H9 (cell line): Measurements from ENCODE around the gene BACE2. TPM values are rescaled to one million over a fixed set of nuclear protein-coding genes. Genes with fewer than 3 reads are reported as not detected.

Experiments
- DNase-seq: peaks from one replicate; pipeline ENCODE4 v3.0.0-alpha.2; 2017
- H2AFZ ChIP-seq: one replicate; pipeline ENCODE4 v1.6.1; 2013; ENCODE audit warnings: mild to moderate bottlenecking, low read length, control low read depth, moderate library complexity
- H2AK5ac ChIP-seq: 2 replicates; pipeline ENCODE4 v1.6.1; 2013; ENCODE audit warnings: low read length, control low read depth, mixed read lengths; ENCODE audit not compliant: insufficient read length
- H2BK120ac ChIP-seq: one replicate; pipeline ENCODE4 v1.6.1; 2013; ENCODE audit warnings: low read depth, mild to moderate bottlenecking, low read length, control low read depth, inconsistent platforms; ENCODE audit not compliant: poor library complexity, severe bottlenecking
- H2BK12ac ChIP-seq: 2 replicates; pipeline ENCODE4 v1.6.1; 2013; ENCODE audit warnings: low read length, control low read depth, mixed read lengths, low read depth; ENCODE audit not compliant: insufficient read length
- H2BK15ac ChIP-seq: 2 replicates; pipeline ENCODE4 v1.6.1; 2013; ENCODE audit warnings: low read depth, low read length, control low read depth
- H2BK20ac ChIP-seq: one replicate; pipeline ENCODE4 v1.6.1; 2013; ENCODE audit warnings: low read depth, mild to moderate bottlenecking, low read length, control low read depth, inconsistent platforms; ENCODE audit not compliant: poor library complexity, severe bottlenecking
- H2BK5ac ChIP-seq: 2 replicates; pipeline ENCODE4 v1.6.1; 2013; ENCODE audit warnings: low read length, control low read depth, mixed read lengths; ENCODE audit not compliant: insufficient read length
- H3K14ac ChIP-seq: 2 replicates; pipeline ENCODE4 v1.6.1; 2013; ENCODE audit warnings: low read length, control low read depth; ENCODE audit not compliant: insufficient read depth
- H3K18ac ChIP-seq: 2 replicates; pipeline ENCODE4 v1.6.1; 2013; ENCODE audit warnings: low read depth, mild to moderate bottlenecking, mixed read lengths, low read length, control low read depth; ENCODE audit not compliant: insufficient read length
- H3K23ac ChIP-seq: 2 replicates; pipeline ENCODE4 v1.6.1; 2013; ENCODE audit warnings: low read length, control low read depth, mixed read lengths, low read depth; ENCODE audit not compliant: insufficient read length
- H3K23me2 ChIP-seq: 2 replicates; pipeline ENCODE4 v1.6.1; 2013; ENCODE audit warnings: low read depth, mild to moderate bottlenecking, mixed read lengths, low read length, control low read depth; ENCODE audit not compliant: insufficient read length, poor library complexity, severe bottlenecking
- H3K27ac ChIP-seq: 2 replicates; pipeline ENCODE4 v1.5.1; 2013; ENCODE audit warnings: low read length, control low read depth, mixed read lengths, low read depth; ENCODE audit not compliant: insufficient read length
- H3K27me3 ChIP-seq: 2 replicates; pipeline ENCODE4 v1.6.1; 2013; ENCODE audit warnings: low read length, control low read depth, inconsistent platforms; ENCODE audit not compliant: insufficient read depth
- H3K4ac ChIP-seq: 2 replicates; pipeline ENCODE4 v1.6.1; 2013; ENCODE audit warnings: low read depth, mild to moderate bottlenecking, control low read depth, inconsistent platforms, low read length, moderate library complexity
- H3K4me1 ChIP-seq: 2 replicates; pipeline ENCODE4 v1.6.1; 2013; ENCODE audit warnings: low read length, control low read depth, inconsistent platforms; ENCODE audit not compliant: insufficient read depth
- H3K4me2 ChIP-seq: 2 replicates; pipeline ENCODE4 v1.6.1; 2013; ENCODE audit warnings: low read length, control low read depth, mixed read lengths; ENCODE audit not compliant: insufficient read length, insufficient read depth
- H3K56ac ChIP-seq: 2 replicates; pipeline ENCODE4 v1.6.1; 2013; ENCODE audit warnings: low read depth, mild to moderate bottlenecking, mixed read lengths, low read length, control low read depth; ENCODE audit not compliant: insufficient read length
- H3K79me1 ChIP-seq: 2 replicates; pipeline ENCODE4 v1.6.1; 2013; ENCODE audit warnings: low read depth, mild to moderate bottlenecking, moderate library complexity, low read length, control low read depth, inconsistent platforms; ENCODE audit not compliant: insufficient read depth, poor library complexity, severe bottlenecking
- H3K79me2 ChIP-seq: 2 replicates; pipeline ENCODE4 v1.6.1; 2013; ENCODE audit warnings: low read length, control low read depth, inconsistent platforms; ENCODE audit not compliant: insufficient read depth
- H3K9ac ChIP-seq: 2 replicates; pipeline ENCODE4 v1.6.1; 2013; ENCODE audit warnings: low read length, control low read depth, mixed read lengths; ENCODE audit not compliant: insufficient read length; ENCODE audit errors: extremely low read depth
- H3K9me3 ChIP-seq: one replicate; pipeline ENCODE4 v1.6.1; 2013; ENCODE audit warnings: low read depth, low read length, inconsistent platforms; ENCODE audit not compliant: control insufficient read depth
- H3T11ph ChIP-seq: one replicate; pipeline ENCODE4 v1.6.1; 2013; ENCODE audit warnings: mild to moderate bottlenecking, low read length, control low read depth, inconsistent platforms
- H4K20me1 ChIP-seq: one replicate; pipeline ENCODE4 v1.6.1; 2013; ENCODE audit not compliant: control insufficient read depth, insufficient read length, insufficient read depth
- H4K5ac ChIP-seq: 2 replicates; pipeline ENCODE4 v1.6.1; 2013; ENCODE audit warnings: low read depth, mild to moderate bottlenecking, mixed read lengths, low read length, control low read depth; ENCODE audit not compliant: insufficient read length
- H4K8ac ChIP-seq: replicated peaks from 2 replicates; pipeline ENCODE4 v1.6.1; 2013; ENCODE audit warnings: low read length, control low read depth, mixed read lengths, low read depth; ENCODE audit not compliant: insufficient read length
- H4K91ac ChIP-seq: 2 replicates; pipeline ENCODE4 v1.6.1; 2013; ENCODE audit warnings: low read depth, mild to moderate bottlenecking, moderate library complexity, mixed read lengths, low read length, control low read depth; ENCODE audit not compliant: insufficient read length
- H3K27ac Mint-ChIP-seq, 3 experiments: 2 replicates in 2 of 3; 3 replicates in 1 of 3; pipeline ENCODE4 v1.8.0; 2020 to 2021; ENCODE audit warnings: mixed read lengths in 3 of 3, mild to moderate bottlenecking in 1 of 3, moderate library complexity in 1 of 3
- H3K27me3 Mint-ChIP-seq: 2 replicates; pipeline ENCODE4 v1.8.0; 2021; ENCODE audit warnings: low read depth, mild to moderate bottlenecking, moderate library complexity, mixed read lengths
- H3K36me3 Mint-ChIP-seq, 3 experiments: 2 replicates in 2 of 3; 3 replicates in 1 of 3; pipeline ENCODE4 v1.8.0; 2020 to 2021; ENCODE audit warnings: low read depth in 3 of 3, mixed read lengths in 3 of 3; ENCODE audit not compliant: insufficient read depth in 1 of 3
- H3K4me1 Mint-ChIP-seq, 2 experiments: 2 replicates each; pipeline ENCODE4 v1.8.0; 2020; ENCODE audit warnings: mixed read lengths in 2 of 2
- H3K4me3 Mint-ChIP-seq, 2 experiments: 2 replicates in 1 of 2; 3 replicates in 1 of 2; pipeline ENCODE4 v1.8.0; 2020 to 2021; ENCODE audit warnings: mild to moderate bottlenecking in 2 of 2, mixed read lengths in 2 of 2, moderate library complexity in 1 of 2
- H3K9me3 Mint-ChIP-seq, 2 experiments: 2 replicates in 1 of 2; 3 replicates in 1 of 2; pipeline ENCODE4 v1.8.0; 2020; ENCODE audit warnings: mild to moderate bottlenecking in 2 of 2, mixed read lengths in 2 of 2, moderate library complexity in 1 of 2
- WGBS: extraction: QIAGEN DNeasy Blood & Tissue Kit; methylation state at CpG from one replicate; pipeline ENCODE4 v1.1.7; 2013; ENCODE audit warnings: missing lambda C conversion rate, low lambda C conversion rate, mixed read lengths; ENCODE audit not compliant: insufficient read length; ENCODE audit errors: extremely low coverage; 5-methylcytosine and 5-hydroxymethylcytosine counted together
- total RNA-seq: library from RNA; stranded (reverse); gene quantifications from 2 replicates; pipeline ENCODE4 v1.2.1, GENCODE V29; 2021
- TF ChIP-seq, protein P1 (sequence below): fragments of 200-600 bp; sonication (generic); conservative IDR thresholded peaks from 3 replicates; pipeline ENCODE4 v1.8.0; 2021; ENCODE audit warnings: antibody characterized with exemption, mild to moderate bottlenecking

Gene BACE2
- total RNA-seq, 1 experiment from 2014 or later, result 8.0 TPM

DNA sequence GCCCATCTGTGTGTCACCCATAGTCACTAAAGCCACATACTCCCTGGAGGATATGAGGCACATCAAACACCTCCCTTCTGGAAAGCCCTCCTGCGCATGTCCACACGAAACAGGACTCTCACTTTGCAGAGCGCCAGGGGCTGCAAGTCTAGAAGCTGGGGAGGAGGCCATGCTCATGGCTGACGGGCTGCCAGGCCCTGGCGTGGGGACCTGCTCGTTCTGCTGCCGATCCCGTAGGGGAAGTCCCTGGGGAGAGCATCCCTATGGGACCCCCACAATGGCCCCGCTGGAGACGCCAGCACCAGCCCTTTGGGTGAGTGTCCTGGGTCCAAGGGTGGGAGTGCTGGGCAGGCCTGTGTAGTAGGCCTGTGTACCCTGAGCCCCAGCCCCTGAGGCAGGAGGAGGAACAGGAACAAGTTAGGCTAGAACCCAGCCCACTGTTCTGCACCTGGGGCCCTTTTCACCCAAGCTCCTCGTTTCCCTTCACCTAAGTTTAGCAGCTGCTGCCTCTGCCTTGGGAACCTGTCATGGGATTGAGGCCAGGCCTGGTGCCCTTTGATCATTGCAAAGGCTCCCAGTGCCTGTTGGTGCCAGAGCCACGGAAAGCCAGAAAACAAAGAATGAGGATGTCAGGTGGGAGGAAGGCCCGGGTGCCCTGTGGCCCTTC is 158.6 kb downstream of the BACE2 start:
- Histone ChIP-seq H3K18ac (no peak overlapping the region), H3K4ac (no peak overlapping the region), H3K79me2 (no peaks in the 10 kb centered on the region), H3K79me1 (no peaks in the 10 kb centered on the region), H3T11ph (no peak overlapping the region), H4K91ac (no peak overlapping the region), H3K14ac (no peak overlapping the region), H3K9me3 (no peaks in the 10 kb centered on the region), H3K4me2 (no peak overlapping the region), H4K5ac (no peak overlapping the region), H4K8ac (no peak overlapping the region), H2AFZ (no peak overlapping the region), H2BK120ac (no peak overlapping the region), H4K20me1 (no peaks in the 10 kb centered on the region), H3K4me1 (peaks cover 3% of the 10 kb centered on the region; the same call in 1 of the 2 replicates), H2BK15ac (no peak overlapping the region), H3K23ac (no peak overlapping the region), H3K56ac (no peak overlapping the region), H2BK20ac (no peak overlapping the region), H3K27ac (no peak overlapping the region), H2AK5ac (no peak overlapping the region), H3K23me2 (no peaks in the 10 kb centered on the region), H2BK5ac (no peak overlapping the region), H2BK12ac (no peak overlapping the region), H3K27me3 (no peaks in the 10 kb centered on the region), H3K9ac (no peak overlapping the region)
- Mint-ChIP-seq H3K4me1 (peaks cover 15 to 19% of the 10 kb centered on the region in 2 experiments), H3K9me3 (no peaks in the 10 kb centered on the region; a peak in 1 of 5 replicates), H3K36me3 (no peaks in the 10 kb centered on the region; a peak in 1 of 7 replicates), H3K27ac (no peak overlapping the region), H3K27me3 (no peaks in the 10 kb centered on the region; the same call in 1 of the 2 replicates), H3K4me3 (no peak overlapping the region)
- TF ChIP-seq, protein P1, sequence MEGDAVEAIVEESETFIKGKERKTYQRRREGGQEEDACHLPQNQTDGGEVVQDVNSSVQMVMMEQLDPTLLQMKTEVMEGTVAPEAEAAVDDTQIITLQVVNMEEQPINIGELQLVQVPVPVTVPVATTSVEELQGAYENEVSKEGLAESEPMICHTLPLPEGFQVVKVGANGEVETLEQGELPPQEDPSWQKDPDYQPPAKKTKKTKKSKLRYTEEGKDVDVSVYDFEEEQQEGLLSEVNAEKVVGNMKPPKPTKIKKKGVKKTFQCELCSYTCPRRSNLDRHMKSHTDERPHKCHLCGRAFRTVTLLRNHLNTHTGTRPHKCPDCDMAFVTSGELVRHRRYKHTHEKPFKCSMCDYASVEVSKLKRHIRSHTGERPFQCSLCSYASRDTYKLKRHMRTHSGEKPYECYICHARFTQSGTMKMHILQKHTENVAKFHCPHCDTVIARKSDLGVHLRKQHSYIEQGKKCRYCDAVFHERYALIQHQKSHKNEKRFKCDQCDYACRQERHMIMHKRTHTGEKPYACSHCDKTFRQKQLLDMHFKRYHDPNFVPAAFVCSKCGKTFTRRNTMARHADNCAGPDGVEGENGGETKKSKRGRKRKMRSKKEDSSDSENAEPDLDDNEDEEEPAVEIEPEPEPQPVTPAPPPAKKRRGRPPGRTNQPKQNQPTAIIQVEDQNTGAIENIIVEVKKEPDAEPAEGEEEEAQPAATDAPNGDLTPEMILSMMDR, result no peak
- no peak for DNase-seq
- no CpG with 5 or more reads among the region's 13 CpGs for WGBS
